Tongue (tissue), 2 donors: Measurements from ENCODE around the gene CD207. TPM values are rescaled to one million over a fixed set of nuclear protein-coding genes. Genes with fewer than 3 reads are reported as not detected.
"Not testable (repeated sequence)": the region's sequence is repeated elsewhere in the genome, so short reads cannot be mapped to it uniquely, and the experiment has no call there.

Source experiments
- DNase-seq: peaks from one replicate; pipeline ENCODE4 v3.0.0-alpha.2; 2015
- total RNA-seq: library from RNA; depleted of rRNA; stranded (reverse); fragments of >200 nt; gene quantifications from one replicate; pipeline ENCODE4 v1.2.3, GENCODE V29; 2014

The CD207 gene
- total RNA-seq, 1 donor from 2014 or later: not detected

DNA sequence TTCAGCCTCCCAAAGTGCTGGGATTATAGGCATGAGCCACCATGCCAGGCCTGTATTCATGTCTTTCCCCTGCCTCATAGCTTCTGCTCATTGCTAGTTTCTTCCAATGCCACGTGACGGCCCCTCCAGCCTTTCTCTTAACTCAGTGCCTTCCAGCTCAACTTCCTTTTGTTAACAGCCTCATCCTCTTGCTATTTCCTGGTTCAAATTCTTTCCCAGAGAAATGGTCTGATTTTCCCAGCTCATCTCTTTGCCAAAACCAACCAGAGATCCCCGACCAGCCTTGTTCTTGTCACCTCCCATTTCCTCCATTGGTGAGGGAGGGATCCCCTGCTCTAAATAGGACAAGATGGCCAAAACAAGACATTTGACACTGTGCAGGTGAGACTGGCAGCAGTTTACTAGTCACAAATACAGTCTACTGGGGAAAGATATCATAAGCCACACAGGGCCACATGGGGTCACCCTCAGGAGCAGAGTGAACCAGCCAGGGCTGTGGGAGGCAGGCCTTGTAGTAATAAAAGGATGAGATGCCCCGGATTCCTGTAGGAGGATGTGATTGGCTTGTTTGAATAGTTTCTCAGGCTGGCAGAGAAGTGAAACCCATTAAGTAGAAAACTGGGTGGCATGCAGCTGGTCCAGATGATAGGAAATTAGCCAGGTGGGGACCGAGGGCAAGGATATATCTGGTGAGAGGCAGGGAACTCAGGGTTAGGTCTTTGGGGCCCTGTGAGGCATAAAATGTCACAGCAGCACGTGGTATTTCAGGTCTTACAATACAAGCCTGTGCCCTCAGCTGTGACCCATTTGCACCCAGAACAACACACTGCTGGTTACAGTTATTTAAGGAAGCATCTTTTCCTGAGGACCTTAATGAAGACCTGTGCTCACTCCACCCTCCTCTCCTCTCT lies 6.4 kb downstream of the CD207 start:
- DNase-seq: no peak

- DNase-seq: no peak
Measured at GRCh38 chr2:70828115-70828514, 7.5 kb downstream of the CD207 start.

DNA sequence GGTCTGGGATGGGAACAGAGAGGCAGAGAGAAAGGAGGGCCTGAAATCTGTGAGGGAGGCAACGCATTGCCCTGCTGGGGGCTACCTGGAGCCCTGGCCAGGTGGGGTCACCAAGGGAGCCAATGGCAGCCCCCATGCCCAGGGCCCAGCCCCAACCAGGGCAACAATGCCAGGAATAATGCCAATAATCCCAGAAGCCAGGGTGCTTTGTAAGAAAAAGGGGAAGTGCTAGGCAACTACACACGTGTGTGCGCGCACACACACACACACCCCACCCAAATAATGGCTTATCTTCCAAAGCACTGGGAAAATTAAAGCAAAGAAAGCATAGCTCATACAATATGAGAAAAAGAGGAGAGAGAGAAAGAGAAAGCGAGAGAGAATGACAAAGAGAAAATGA lies 8.2 kb downstream of the CD207 start:
- DNase-seq: no peak

GRCh38 chr2:70826696-70827350 lies 8.8 kb downstream of the CD207 start:
- no peak for DNase-seq

DNA sequence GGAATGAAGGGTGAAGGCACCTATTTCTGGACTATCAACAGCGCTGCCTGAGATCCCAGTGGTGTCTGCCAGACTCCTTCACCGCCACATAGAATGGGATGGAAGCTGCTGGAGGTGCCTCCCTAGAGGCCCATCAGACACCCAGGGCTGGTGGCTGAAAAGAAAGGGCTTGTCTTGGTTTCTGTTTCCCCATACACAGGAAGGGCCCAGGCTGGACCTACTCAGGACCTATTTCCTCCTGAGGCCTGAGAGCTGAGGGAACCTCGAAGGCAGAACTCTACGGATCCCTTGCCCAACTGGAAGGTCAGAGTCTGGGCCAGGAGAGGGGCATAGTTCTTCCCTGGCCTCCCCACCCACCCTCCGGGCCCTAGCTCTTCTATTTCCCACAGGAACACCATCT lies 12.4 kb downstream of the CD207 start:
- no peak for DNase-seq

DNA sequence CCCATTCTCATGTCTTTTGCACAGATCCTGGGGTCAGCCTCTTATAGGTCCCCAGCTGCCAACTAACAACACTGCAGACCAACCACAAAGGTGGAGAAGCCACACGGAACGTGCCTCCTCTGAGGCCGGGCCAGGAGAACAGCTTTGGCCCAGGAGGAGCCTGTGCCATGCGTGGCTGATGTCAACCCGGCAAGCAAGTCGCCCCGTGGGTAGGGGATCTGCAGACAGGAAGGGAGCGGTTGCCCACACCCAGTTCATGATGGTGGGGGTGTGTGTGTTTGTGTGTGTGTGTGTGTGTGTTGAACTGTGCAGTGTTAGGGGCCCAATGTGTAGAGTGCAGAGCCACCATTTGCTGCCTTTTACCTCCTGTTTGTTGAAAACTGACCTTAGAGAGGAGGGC lies 12.8 kb downstream of the CD207 start:
- DNase-seq: no peak

GRCh38 chr2:70820499-70820898 lies 15.1 kb downstream of the CD207 start, which contains the start of gene CLEC4F:
CLEC4F (minus strand) TSS chr2:70820599; CDS start chr2:70820523, 76 bp downstream.
- DNase-seq: no peak

DNA sequence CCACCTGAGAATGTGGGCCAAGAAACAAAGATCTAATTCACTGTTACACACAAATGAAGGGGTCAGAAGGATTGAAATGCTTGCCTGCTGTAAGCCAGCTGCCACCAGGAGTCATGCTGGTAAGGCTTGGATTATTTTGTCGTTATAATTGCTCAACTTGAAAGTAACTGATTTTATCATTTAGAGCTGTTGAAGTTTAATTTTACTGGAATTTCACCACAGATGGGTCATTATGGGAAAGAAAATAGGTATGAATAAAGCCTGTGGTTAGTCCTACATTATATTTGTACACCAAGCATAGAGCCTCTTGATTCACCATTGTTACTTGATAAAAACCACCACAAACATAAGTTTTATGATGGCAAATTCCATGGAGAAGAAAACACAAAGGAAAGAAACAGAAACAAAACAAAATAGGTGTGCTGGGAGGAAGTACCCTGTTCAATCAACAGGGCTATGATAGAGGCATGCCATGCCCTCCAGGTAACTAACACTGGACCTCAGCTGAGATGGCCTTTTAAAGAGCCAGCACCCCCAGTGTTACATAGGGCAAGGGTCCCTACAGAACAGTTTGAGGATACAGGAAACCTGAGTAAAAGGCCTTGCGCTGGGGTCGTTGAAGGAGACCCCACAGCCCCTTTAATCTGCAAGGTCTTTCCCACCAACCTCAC lies 18.2 kb downstream of the CD207 start:
- DNase-seq: no peak

DNA sequence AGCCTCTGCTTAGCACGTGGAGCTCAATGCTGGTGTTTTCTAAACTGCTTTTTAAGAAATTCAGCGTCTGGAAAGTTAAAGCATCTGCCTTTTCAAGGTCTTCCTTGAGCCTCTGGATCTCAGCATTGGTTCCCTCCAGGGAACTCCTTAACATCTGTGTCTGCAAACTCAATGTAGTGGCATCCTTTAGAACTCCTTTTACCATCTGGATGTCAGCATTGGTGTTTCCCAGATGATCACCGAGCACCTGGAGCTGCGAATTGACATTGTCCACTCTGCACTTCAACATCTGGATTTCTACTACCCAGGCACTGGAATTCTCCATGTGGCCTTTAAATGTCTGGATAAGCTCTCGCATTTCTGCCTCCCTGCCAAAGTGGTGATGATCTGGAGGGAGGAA lies 18.9 kb downstream of the CD207 start:
- DNase-seq: peak; percentile 75

DNA sequence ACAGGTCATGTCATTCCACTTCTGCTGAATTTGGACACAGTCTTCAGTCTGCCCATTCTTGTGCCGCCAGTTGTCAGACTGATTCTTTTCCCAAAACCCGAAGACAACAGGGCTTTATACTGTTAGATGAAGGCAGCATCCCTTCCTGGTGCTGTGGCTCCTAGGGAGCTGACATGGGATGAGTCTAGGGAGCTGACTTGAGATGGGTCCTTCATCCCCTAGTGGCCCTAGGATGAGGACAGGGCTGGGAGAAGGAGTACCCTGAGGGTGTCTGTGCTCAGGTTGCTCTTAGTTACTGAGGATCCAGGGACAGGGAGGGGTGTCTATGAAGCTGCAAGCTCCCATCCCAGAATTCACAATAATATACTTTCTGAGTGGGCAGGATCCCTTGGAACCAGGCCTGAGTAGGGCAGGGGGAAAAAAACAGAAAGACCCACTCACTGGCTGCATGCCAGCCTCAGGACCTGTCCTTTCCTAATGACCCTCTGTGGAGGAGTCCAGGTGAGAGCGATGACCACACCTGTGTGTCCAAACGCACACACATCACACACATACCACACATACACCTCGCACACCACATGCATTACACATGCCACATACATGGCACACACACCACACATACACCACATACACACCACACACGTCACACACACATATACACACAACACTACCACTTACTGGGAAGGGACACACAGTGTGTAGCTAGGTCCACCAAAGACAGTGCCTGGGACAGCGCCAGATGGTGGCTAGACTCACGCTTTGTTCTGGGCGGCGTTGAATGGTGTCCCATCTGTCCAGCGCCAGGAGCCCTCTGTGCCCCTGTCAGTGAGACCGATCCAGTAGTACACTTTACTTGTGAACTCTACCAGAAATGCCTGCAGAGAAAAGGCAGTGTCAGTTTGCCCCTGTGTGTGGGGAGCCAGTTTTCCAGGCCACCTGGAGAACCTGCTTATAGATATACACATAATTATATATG lies 26.3 kb downstream of the CD207 start:
- no peak for DNase-seq

DNA sequence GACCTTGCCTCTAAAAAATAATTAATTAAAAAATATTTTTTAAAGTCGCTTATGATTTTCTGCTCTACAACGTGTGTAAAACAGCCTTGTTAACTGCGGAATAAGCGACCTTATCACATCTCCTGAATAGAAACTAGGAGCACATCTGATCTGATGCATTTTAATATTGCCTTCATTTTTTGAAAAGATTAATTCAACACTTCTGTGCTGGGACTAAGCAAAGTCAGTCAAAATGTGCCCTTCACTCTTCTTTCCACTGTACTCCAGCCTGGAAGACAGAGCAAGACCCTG lies 27.8 kb downstream of the CD207 start:
- no peak for DNase-seq

DNA sequence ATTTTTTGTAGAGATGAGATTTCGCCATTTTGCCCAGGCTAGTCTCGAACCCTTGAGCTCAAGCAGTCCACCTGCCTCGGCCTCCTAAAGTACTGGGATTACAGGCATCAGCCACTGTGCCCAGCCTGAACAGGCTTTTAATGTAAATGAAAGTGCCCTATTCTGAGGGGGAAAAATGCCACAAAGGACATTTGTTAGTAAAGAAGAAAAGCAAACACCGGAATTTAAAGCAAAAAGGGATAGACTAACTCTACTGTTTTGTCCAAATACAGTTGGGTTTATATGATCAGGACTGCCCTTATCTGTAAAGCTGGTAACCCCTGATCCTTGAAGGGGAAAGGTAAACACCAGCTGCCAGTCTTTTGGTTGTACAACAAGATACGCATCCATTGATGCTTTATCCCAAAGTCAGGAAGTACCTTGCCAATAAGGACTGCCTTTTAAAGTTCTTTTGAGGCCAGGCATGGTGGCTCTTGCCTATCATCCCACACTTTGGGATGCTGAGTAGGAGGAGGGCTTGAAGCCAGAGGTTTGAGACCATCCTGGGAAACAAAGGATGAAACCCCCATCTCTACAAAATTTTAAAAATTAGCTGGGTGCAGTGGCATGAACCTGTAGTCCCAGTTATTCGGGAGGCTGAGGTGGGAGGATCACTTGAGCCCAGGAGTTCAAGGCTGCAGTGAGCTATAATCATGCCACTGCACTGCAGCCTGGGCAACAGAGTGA lies 28.4 kb downstream of the CD207 start:
- no peak for DNase-seq

DNA sequence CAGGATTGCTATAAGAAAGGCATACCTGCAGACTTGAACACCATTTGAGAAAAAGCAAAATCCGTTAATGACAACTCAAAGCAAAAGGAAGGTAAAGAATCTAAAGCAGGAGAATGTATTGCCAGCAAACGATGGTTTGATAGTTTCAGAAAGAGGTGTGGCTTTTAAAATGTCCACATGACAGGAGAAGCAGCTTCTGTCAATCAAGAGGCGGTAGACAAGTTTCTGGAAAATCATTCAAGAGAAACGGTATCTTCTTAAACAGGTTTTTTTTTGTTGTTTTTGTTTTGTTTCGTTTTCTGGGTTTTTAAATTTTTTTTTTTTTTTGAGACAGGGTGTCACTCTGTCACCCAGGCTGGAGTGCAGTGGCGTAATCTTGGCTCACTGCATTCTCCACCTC lies 29.0 kb downstream of the CD207 start:
- no peak for DNase-seq

GRCh38 chr2:70806013-70806412 lies 29.6 kb downstream of the CD207 start:
- no peak for DNase-seq

- no peak for DNase-seq
Measured at GRCh38 chr2:70801607-70802263, 33.9 kb downstream of the CD207 start.

GRCh38 chr2:70799706-70800105 lies 35.9 kb downstream of the CD207 start:
- no peak for DNase-seq

GRCh38 chr2:70797996-70798395 lies 37.6 kb downstream of the CD207 start:
- not testable (repeated sequence) for DNase-seq

DNA sequence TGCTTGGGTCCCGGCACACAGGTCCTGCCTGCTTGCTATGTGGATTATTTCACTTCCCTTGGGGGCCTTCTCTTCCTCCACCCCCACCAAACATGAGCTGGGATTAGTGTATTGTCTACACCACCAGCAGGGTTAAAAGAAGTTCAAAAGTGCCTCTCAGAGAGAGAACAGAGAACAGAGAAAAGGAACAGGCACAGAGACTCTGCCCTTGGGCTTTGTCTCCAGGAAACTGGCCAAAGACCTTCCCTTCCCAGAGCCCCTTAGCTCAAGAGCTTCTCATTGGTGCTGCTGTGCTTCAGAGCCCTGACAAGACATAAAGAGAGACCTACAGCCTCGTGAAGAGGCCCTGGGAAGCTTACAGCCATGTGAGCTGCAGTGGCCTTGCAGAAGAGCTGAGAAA lies 38.1 kb downstream of the CD207 start:
- DNase-seq: peak; percentile 24

DNA sequence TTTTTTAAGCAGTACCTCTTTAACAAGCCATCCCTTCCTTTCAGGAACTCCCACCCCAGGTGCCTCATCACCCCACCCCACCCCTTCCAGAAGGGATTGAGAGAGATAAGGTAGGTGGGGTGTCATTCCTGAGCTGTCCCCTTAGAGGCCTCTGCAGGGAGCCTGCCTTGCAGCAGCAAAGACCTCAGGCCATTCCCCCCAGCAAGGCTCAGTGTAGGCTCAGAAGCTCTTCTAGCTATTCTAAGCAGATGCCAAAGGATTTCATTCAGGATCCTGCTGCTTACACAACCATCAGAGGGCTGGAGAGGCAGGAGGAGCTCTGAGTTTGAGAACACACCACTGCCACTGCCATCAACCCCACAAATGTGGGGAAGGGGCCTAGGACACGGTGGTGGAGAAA lies 39.4 kb downstream of the CD207 start:
- no peak for DNase-seq

DNA sequence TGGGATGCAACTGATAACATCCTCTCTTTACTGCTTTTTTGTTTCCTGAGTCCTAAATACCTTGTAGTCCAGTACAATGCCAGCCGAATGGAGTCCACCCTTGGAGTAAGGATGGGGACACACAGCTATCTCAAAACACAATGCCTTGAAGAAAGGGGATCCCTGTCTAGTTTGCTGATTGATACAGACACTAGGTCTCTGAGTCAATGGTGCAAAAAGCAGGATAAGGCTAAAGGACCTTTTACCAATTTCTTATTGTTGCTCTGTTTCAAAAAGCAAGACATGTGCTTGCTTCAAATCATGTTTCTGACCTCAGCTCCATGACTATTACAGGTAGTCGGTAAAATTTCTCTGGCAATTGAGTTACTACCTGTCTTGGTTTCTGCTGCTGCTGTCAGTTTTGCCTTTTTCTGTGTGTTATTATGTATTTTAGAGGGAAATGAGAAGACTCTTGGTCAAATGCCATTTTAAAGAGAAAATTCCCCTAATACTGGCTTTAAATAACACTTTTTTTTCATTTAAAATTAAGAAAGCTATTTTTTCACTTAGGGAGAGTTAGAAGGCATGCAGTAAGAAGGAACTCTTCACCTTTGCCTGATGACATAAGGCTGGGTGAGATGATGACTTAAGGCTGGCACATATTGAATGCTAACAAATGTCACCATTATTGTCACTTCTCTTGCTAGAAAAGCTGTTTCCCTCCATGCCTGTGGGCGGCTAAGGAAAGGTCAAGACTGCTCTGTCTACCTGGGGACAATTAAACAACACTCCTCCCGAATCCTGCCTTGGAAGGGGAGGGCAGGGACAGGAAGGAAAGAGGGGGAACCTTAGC lies 40.2 kb downstream of the CD207 start:
- DNase-seq: no peak
